GM12878 (cell line): ENCODE results near the gene TPK1. TPM values are rescaled to one million over a fixed set of nuclear protein-coding genes. Genes with fewer than 3 reads are reported as not detected.

Source experiments
- ATAC-seq: fragments of 200-7000 bp; cut with Tn5 transposase; 3 replicates; pipeline ENCODE4 v1.9.1; 2020; ENCODE audit warnings: mild to moderate bottlenecking, moderate library complexity
- BruUV-seq: library from RNA; stranded (reverse); fragments of 400-500 nt; replicated peaks from 2 replicates; lab custom pipeline; 2021; lab: Mats Ljungman, UMichigan
- CTCF ChIA-PET: fragments of 300-600 bp; sonication (Branson Sonifier 250); formaldehyde crosslinking; extraction: SDS; loops from one replicate; lab custom pipeline; 2021; ENCODE audit warnings: inconsistent platforms; lab: Yijun Ruan, JAX
- POLR2A ChIA-PET: fragments of 350-600 bp; formaldehyde crosslinking; extraction: SDS; loops from one replicate; lab custom pipeline; 2021; ENCODE audit warnings: inconsistent platforms; lab: Charles Lee
- RAD21 ChIA-PET: fragments of 300-600 bp; sonication (Branson Sonifier 250); formaldehyde crosslinking; loops from one replicate; lab custom pipeline; 2023; ENCODE audit warnings: antibody characterized with exemption; ENCODE audit not compliant: unreplicated experiment; lab: Charles Lee
- SMC1A ChIA-PET: fragments of 300-600 bp; sonication (Branson Sonifier 250); formaldehyde crosslinking; loops from one replicate; lab custom pipeline; 2023; ENCODE audit not compliant: unreplicated experiment, uncharacterized antibody; lab: Charles Lee
- DNase-seq: peaks from one replicate; pipeline ENCODE4 v3.0.0-alpha.2; 2011; ENCODE audit warnings: low read depth, low spot score
- FAIRE-seq: peaks from 3 replicates; lab custom pipeline; 2011; peaks lifted over from hg19 to GRCh38; lab: Jason Lieb, UNC
- H2AFZ ChIP-seq: 2 replicates; pipeline ENCODE4 v1.6.0; 2011; ENCODE audit warnings: low read depth, low read length, control low read depth; ENCODE audit not compliant: control insufficient read depth
- H3K27ac ChIP-seq: 2 replicates; pipeline ENCODE4 v1.5.1; 2011; ENCODE audit warnings: control low read depth; ENCODE audit not compliant: control insufficient read depth, insufficient read depth
- H3K27me3 ChIP-seq, 2 experiments: replicated peaks in 1 of 2; 2 replicates each; pipeline versions ENCODE4 v1.6.0 to v1.6.1; 2011; ENCODE audit warnings: low read length in 1 of 2; ENCODE audit not compliant: control insufficient read depth in 2 of 2, insufficient read depth in 2 of 2
- H3K36me3 ChIP-seq, 2 experiments: 2 replicates each; pipeline ENCODE4 v1.5.1; 2011; ENCODE audit warnings: low read length in 1 of 2; ENCODE audit not compliant: control insufficient read depth in 2 of 2, insufficient read depth in 2 of 2
- H3K4me1 ChIP-seq: 2 replicates; pipeline ENCODE4 v1.6.1; 2011; ENCODE audit warnings: mild to moderate bottlenecking, low read length, moderate library complexity, mixed read lengths; ENCODE audit not compliant: control insufficient read depth, insufficient read depth
- H3K4me2 ChIP-seq: 2 replicates; pipeline ENCODE4 v1.6.0; 2011; ENCODE audit warnings: control low read depth; ENCODE audit not compliant: control insufficient read depth, insufficient read depth
- H3K4me3 ChIP-seq: fragments of 200-600 bp; sonication (generic); 2 replicates; pipeline ENCODE4 v1.5.1; 2016
- H3K79me2 ChIP-seq: 2 replicates; pipeline ENCODE4 v1.6.0; 2011; ENCODE audit warnings: low read length; ENCODE audit not compliant: control insufficient read depth, insufficient read depth
- H3K9ac ChIP-seq: 2 replicates; pipeline ENCODE4 v1.8.0; 2011; ENCODE audit warnings: low read length, control low read depth, mixed read lengths; ENCODE audit not compliant: control insufficient read depth, insufficient read depth
- H3K9me3 ChIP-seq: replicated peaks from 3 replicates; pipeline ENCODE4 v1.5.1; 2011; ENCODE audit warnings: mild to moderate bottlenecking, low read length; ENCODE audit not compliant: control insufficient read depth, insufficient read depth
- H4K20me1 ChIP-seq: 2 replicates; pipeline ENCODE4 v1.6.0; 2011; ENCODE audit not compliant: control insufficient read depth, insufficient read depth
- BMI1 ChIP-seq: fragments of 450-650 bp; IDR thresholded peaks from 2 replicates; pipeline ENCODE4 v1.6.1; 2016; ENCODE audit warnings: mild to moderate bottlenecking, moderate library complexity, borderline replicate concordance
- KLF5 ChIP-seq: fragments of 450-650 bp; IDR thresholded peaks from 2 replicates; pipeline ENCODE4 v1.6.1; 2014; ENCODE audit warnings: mild to moderate bottlenecking; ENCODE audit not compliant: partially characterized antibody
- POLR2AphosphoS2 ChIP-seq: IDR thresholded peaks from 2 replicates; pipeline ENCODE4 v1.6.1; 2011; ENCODE audit warnings: low read depth, mild to moderate bottlenecking, low read length, improper control_type of control experiment, moderate library complexity
- SMAD5 ChIP-seq: IDR thresholded peaks from 2 replicates; pipeline ENCODE4 v1.6.1; 2016; ENCODE audit warnings: antibody characterized with exemption, low read depth
- TBL1XR1 ChIP-seq: IDR thresholded peaks from 2 replicates; pipeline ENCODE4 v1.6.1; 2012; ENCODE audit warnings: low read depth, low read length, improper control_type of control experiment
- USF2 ChIP-seq: IDR thresholded peaks from 2 replicates; pipeline ENCODE4 v1.6.1; 2011; ENCODE audit warnings: low read depth, low read length, improper control_type of control experiment, borderline replicate concordance
- ZBTB40 ChIP-seq: fragments of 450-650 bp; IDR thresholded peaks from 2 replicates; pipeline ENCODE4 v1.6.1; 2016; ENCODE audit warnings: mild to moderate bottlenecking, moderate library complexity, borderline replicate concordance
- ZZZ3 ChIP-seq: IDR thresholded peaks from 2 replicates; pipeline ENCODE4 v1.6.1; 2011; ENCODE audit warnings: low read depth; ENCODE audit not compliant: control insufficient read depth, insufficient read length
- WGBS: methylation state at CpG from one replicate; pipeline ENCODE4 v1.1.6; 2016; ENCODE audit warnings: low lambda C conversion rate; ENCODE audit not compliant: insufficient replicate concordance, insufficient coverage; ENCODE audit errors: missing lambda C conversion rate; 5-methylcytosine and 5-hydroxymethylcytosine counted together
- in situ Hi-C: fragments of 300-500 bp; cut with MboI; formaldehyde crosslinking; loops from 9 replicates; pipeline ENCODE4 v1.14.3; 2018; ENCODE audit warnings: mixed read lengths
- intact Hi-C: fragments of 100-400 bp; cut with micrococcal nuclease; formaldehyde crosslinking; loops from one replicate; pipeline ENCODE4 v1.14.2; 2022; ENCODE audit not compliant: unreplicated experiment
- polyA plus RNA-seq, 11 experiments: library from polyadenylated mRNA; depleted of rRNA in 4 of 11; unstranded in 6 of 11; stranded (reverse) in 5 of 11; fragments of >200 nt; fragmentation: Nextera tagmentation in 4 of 11; fragmentation: Illumina TruSeq in 1 of 11; extraction: Ambion mirVana in 4 of 11; extraction: Trizol in 1 of 11; gene quantifications; 1 replicate in 1 of 11; 2 replicates in 10 of 11; pipeline versions ENCODE4 v1.2.1 to v1.2.3, GENCODE V29; 2011 to 2016; ENCODE audit warnings: inconsistent platforms in 2 of 11, missing spikeins in 2 of 11, low read depth in 1 of 11
- total RNA-seq, 4 experiments: library from RNA; depleted of rRNA in 3 of 4; stranded (reverse); fragments of >200 nt in 3 of 4; fragmentation: Illumina TruSeq in 1 of 4; extraction: Trizol in 1 of 4; gene quantifications; 2 replicates each; pipeline versions ENCODE4 v1.2.1 to v1.2.3, GENCODE V29; 2013 to 2021
- TF ChIP-seq, protein P1 (sequence below): IDR thresholded peaks from 2 replicates; pipeline ENCODE4 v1.6.1; 2011; ENCODE audit warnings: borderline replicate concordance, low read depth, mild to moderate bottlenecking, moderate library complexity, mixed read lengths, low read length; ENCODE audit not compliant: insufficient read depth; ENCODE audit errors: extremely low read length

Gene TPK1
- total and polyA plus RNA-seq, 10 of the 15 experiments (the other 5 are each of a cell fraction or from before 2014, with no cell fraction given) = 7.1 to 19.0 (median 9.3) TPM

DNA sequence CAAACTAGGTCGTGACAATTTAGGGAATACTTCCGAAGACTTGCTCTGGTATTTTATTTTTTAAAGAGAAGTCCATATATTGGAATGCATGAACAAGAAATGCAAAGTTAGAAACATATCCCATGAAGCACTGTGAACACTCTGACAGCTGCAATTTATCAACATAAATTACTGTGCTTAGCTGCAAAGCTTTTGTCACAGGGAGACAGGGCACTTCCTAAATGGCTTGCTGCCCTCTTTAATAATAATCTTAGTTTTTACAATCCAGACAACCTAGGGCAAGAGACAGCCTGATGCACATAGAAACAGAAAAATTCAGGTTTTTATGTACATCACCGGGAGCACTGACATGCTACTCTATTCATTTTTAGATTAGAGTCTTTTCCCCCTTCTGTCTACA lies 354.0 kb downstream of the TPK1 start:
- DNase-seq (no peak), ATAC-seq (no peak)
- RAD21 ChIA-PET = no interaction called here
- no peaks in the 10 kb centered on the region for H3K36me3 ChIP-seq
- no peak overlapping the region for H3K27ac ChIP-seq
- H3K27me3 ChIP-seq = no peaks in the 10 kb centered on the region
- no peaks in the 10 kb centered on the region for H3K79me2 ChIP-seq
- POLR2A ChIA-PET = no interaction called here
- no peaks in the 10 kb centered on the region for H3K4me1 ChIP-seq
- BruUV-seq = no TSS peak
- TF ChIP-seq KLF5 = no peak
- TF ChIP-seq USF2 = no peak
- TF ChIP-seq TBL1XR1 = no peak
- no peak for TF ChIP-seq POLR2AphosphoS2
- no peak for TF ChIP-seq SMAD5
- no peak for TF ChIP-seq BMI1
- TF ChIP-seq, all 136 proteins: peak for 0
- ChIA-PET SMC1A (no interaction called here), CTCF (interaction anchor here (0.9 to 1.3 kb wide), 2 partner anchors 38 to 44 kb away, joined by 3 read pairs; no protein-coding TSS in a partner anchor)
- no peak overlapping the region for H3K9ac ChIP-seq
- no peak overlapping the region for H3K4me2 ChIP-seq
- intact Hi-C loops = no loop called here
- 66% methylated on average over 3 of the region's 3 CpGs for WGBS
- no peak overlapping the region for H2AFZ ChIP-seq
- H3K4me3 ChIP-seq = no peak overlapping the region
- no peak for FAIRE-seq
- no peaks in the 10 kb centered on the region; the same call in 2 of the 3 replicates for H3K9me3 ChIP-seq
- in situ Hi-C loops = no loop called here
- H4K20me1 ChIP-seq = no peaks in the 10 kb centered on the region

GRCh38 chr7:144477348-144477747 lies 358.5 kb downstream of the TPK1 start:
- ChIA-PET POLR2A (no interaction called here), RAD21 (no interaction called here), CTCF (no interaction called here), SMC1A (no interaction called here)
- Histone ChIP-seq H3K9ac (no peak overlapping the region), H2AFZ (no peak overlapping the region), H3K4me1 (peaks cover 3% of the 10 kb centered on the region; the same call in 1 of the 2 replicates), H3K4me2 (no peak overlapping the region), H3K9me3 (no peaks in the 10 kb centered on the region), H4K20me1 (no peaks in the 10 kb centered on the region), H3K27ac (no peak overlapping the region), H3K4me3 (no peak overlapping the region), H3K36me3 (no peaks in the 10 kb centered on the region), H3K27me3 (no peaks in the 10 kb centered on the region), H3K79me2 (no peaks in the 10 kb centered on the region)
- ATAC-seq = no peak
- in situ Hi-C loops = no loop called here
- no TSS peak for BruUV-seq
- intact Hi-C loops = no loop called here
- 0% methylated on average over 1 of the region's 1 CpG for WGBS
- FAIRE-seq = no peak
- no peak for DNase-seq
- TF ChIP-seq ZBTB40 (no peak), ZZZ3 (no peak)
- TF ChIP-seq, protein P1, sequence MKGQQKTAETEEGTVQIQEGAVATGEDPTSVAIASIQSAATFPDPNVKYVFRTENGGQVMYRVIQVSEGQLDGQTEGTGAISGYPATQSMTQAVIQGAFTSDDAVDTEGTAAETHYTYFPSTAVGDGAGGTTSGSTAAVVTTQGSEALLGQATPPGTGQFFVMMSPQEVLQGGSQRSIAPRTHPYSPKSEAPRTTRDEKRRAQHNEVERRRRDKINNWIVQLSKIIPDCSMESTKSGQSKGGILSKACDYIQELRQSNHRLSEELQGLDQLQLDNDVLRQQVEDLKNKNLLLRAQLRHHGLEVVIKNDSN = no peak
